ENCODE measurements around the gene MYLK2. TPM values are rescaled to one million over a fixed set of nuclear protein-coding genes. Genes with fewer than 3 reads are reported as not detected.

MYLK2 gene
- polyA plus RNA-seq, 1 donor from 2014 or later, result 0.22 TPM

DNA sequence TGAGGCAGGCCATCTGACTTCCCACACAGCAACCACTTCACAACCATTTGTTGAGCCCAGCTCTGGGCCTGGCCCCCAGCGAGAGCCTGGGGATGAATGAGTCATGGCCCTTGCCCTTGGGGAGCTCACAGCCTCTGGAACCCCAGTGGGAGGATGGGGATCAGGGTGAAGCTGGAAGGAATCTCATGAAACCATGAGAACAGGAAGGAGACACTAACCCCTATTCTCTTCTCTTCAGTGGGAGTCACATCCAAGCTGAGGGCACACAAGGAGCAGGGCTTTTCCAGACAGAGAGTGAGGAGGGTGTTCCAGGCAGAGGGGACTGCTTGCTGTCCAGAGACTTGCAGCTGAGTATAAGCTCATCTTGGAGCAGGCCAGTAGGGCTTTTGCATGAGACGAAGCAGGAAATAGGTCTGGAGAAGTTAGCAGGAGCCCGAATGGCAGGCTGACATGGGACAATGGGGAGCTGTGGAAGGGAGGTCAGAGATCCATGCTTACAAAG is 18.8 kb downstream of the MYLK2 start:
- Histone ChIP-seq H2AFZ (ENCODE audit: low read depth, low read length) (no peak overlapping the region), H3K79me2 (replicated peaks; ENCODE audit: insufficient read depth, low read length) (no peaks in the 10 kb centered on the region), H3K36me3 (ENCODE audit: insufficient read depth, low read length) (no peaks in the 10 kb centered on the region), H3K9ac (ENCODE audit: low read length) (no peak overlapping the region), H3K4me2 (ENCODE audit: low read length) (no peak overlapping the region), H3F3A (ENCODE audit: insufficient read depth, low read length, poor library complexity, severe bottlenecking) (no peaks in the 10 kb centered on the region), H3K9me2 (ENCODE audit: insufficient read depth, low read length) (no peaks in the 10 kb centered on the region), H3K4me3 (ENCODE audit: low read length) (no peak overlapping the region), H3K27me3 (ENCODE audit: insufficient read depth, low read depth, low read length) (no peaks in the 10 kb centered on the region), H4K20me1 (ENCODE audit: insufficient read depth) (no peaks in the 10 kb centered on the region), H3K9me3 (ENCODE audit: low read length) (no peaks in the 10 kb centered on the region), H3K27ac (ENCODE audit: low read length) (no peak overlapping the region)
- TF ChIP-seq SMC3 (conservative IDR thresholded peaks at IDR 0.05; ENCODE audit: poor library complexity) (no peak), MXI1 (conservative IDR thresholded peaks at IDR 0.05; ENCODE audit: poor library complexity, severe bottlenecking) (no peak), TAF1 (IDR thresholded peaks at IDR 0.05; ENCODE audit: low read depth) (no peak), RAD21 (conservative IDR thresholded peaks at IDR 0.05) (no peak), EZH2 (IDR thresholded peaks at IDR 0.05; ENCODE audit: borderline replicate concordance, insufficient read depth, low read length, poor library complexity, severe bottlenecking) (no peak), EP300 (conservative IDR thresholded peaks at IDR 0.05; ENCODE audit: poor library complexity, severe bottlenecking) (no peak), POLR2AphosphoS5 (IDR thresholded peaks at IDR 0.05) (no peak)
- TF ChIP-seq, protein P1, sequence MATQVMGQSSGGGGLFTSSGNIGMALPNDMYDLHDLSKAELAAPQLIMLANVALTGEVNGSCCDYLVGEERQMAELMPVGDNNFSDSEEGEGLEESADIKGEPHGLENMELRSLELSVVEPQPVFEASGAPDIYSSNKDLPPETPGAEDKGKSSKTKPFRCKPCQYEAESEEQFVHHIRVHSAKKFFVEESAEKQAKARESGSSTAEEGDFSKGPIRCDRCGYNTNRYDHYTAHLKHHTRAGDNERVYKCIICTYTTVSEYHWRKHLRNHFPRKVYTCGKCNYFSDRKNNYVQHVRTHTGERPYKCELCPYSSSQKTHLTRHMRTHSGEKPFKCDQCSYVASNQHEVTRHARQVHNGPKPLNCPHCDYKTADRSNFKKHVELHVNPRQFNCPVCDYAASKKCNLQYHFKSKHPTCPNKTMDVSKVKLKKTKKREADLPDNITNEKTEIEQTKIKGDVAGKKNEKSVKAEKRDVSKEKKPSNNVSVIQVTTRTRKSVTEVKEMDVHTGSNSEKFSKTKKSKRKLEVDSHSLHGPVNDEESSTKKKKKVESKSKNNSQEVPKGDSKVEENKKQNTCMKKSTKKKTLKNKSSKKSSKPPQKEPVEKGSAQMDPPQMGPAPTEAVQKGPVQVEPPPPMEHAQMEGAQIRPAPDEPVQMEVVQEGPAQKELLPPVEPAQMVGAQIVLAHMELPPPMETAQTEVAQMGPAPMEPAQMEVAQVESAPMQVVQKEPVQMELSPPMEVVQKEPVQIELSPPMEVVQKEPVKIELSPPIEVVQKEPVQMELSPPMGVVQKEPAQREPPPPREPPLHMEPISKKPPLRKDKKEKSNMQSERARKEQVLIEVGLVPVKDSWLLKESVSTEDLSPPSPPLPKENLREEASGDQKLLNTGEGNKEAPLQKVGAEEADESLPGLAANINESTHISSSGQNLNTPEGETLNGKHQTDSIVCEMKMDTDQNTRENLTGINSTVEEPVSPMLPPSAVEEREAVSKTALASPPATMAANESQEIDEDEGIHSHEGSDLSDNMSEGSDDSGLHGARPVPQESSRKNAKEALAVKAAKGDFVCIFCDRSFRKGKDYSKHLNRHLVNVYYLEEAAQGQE (IDR thresholded peaks at IDR 0.05; ENCODE audit: borderline replicate concordance), result no peak
- TF ChIP-seq, protein P2, sequence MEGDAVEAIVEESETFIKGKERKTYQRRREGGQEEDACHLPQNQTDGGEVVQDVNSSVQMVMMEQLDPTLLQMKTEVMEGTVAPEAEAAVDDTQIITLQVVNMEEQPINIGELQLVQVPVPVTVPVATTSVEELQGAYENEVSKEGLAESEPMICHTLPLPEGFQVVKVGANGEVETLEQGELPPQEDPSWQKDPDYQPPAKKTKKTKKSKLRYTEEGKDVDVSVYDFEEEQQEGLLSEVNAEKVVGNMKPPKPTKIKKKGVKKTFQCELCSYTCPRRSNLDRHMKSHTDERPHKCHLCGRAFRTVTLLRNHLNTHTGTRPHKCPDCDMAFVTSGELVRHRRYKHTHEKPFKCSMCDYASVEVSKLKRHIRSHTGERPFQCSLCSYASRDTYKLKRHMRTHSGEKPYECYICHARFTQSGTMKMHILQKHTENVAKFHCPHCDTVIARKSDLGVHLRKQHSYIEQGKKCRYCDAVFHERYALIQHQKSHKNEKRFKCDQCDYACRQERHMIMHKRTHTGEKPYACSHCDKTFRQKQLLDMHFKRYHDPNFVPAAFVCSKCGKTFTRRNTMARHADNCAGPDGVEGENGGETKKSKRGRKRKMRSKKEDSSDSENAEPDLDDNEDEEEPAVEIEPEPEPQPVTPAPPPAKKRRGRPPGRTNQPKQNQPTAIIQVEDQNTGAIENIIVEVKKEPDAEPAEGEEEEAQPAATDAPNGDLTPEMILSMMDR (IDR thresholded peaks at IDR 0.05; ENCODE audit: poor library complexity, severe bottlenecking), result no peak

DNA sequence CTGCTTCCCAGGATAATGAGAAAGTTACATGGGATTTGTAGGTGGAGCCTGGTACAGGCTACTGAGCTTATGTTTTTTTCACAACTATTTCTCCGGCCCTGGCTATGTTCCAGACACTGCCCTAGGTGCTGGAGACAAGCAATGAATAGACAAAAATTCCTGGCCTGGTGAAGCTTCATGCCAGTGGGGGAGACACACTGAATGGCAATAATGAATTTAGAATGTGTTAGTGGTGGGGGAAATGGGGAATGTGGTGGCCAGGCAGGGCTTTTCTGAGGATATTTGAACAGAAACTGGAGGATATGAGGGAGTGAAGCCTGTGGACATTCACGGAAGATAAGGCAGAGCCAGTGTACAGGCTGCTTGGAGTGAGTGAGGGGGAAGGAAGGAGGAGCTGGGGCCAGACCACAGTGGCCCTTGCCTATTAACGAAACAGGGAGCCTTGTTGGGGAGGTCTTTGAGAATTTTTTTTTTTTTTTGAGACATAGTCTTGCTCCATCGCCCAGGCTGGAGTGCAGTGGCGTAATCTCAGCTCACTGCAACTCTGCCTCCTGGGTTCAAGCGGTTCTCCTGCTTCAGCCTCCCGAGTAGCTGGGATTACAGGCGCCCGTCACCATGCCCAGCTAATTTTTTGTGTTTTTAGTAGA is 19.6 kb downstream of the MYLK2 start:
- H3K9me3 ChIP-seq (ENCODE audit: low read length), result no peaks in the 10 kb centered on the region
- H4K20me1 ChIP-seq (ENCODE audit: insufficient read depth), result no peaks in the 10 kb centered on the region
- H3F3A ChIP-seq (ENCODE audit: insufficient read depth, low read length, poor library complexity, severe bottlenecking), result no peaks in the 10 kb centered on the region
- no peaks in the 10 kb centered on the region for H3K9me2 ChIP-seq (ENCODE audit: insufficient read depth, low read length)
- no peaks in the 10 kb centered on the region for H3K79me2 ChIP-seq (replicated peaks; ENCODE audit: insufficient read depth, low read length)
- no peaks in the 10 kb centered on the region for H3K36me3 ChIP-seq (ENCODE audit: insufficient read depth, low read length)
- H3K27me3 ChIP-seq (ENCODE audit: insufficient read depth, low read depth, low read length), result no peaks in the 10 kb centered on the region
- no peak overlapping the region for H3K4me2 ChIP-seq (ENCODE audit: low read length)
- TF ChIP-seq, protein P2 (IDR thresholded peaks at IDR 0.05; ENCODE audit: poor library complexity, severe bottlenecking), result no peak
- TF ChIP-seq SMC3 (conservative IDR thresholded peaks at IDR 0.05; ENCODE audit: poor library complexity) (no peak), RAD21 (conservative IDR thresholded peaks at IDR 0.05) (no peak), POLR2AphosphoS5 (IDR thresholded peaks at IDR 0.05) (no peak), EP300 (conservative IDR thresholded peaks at IDR 0.05; ENCODE audit: poor library complexity, severe bottlenecking) (no peak), EZH2 (IDR thresholded peaks at IDR 0.05; ENCODE audit: borderline replicate concordance, insufficient read depth, low read length, poor library complexity, severe bottlenecking) (no peak), MXI1 (conservative IDR thresholded peaks at IDR 0.05; ENCODE audit: poor library complexity, severe bottlenecking) (no peak), TAF1 (IDR thresholded peaks at IDR 0.05; ENCODE audit: low read depth) (no peak)
- TF ChIP-seq, protein P1 (IDR thresholded peaks at IDR 0.05; ENCODE audit: borderline replicate concordance), result no peak
- no peak overlapping the region for H3K27ac ChIP-seq (ENCODE audit: low read length)
- H2AFZ ChIP-seq (ENCODE audit: low read depth, low read length), result no peak overlapping the region
- H3K4me3 ChIP-seq (ENCODE audit: low read length), result no peak overlapping the region
- no peak overlapping the region for H3K9ac ChIP-seq (ENCODE audit: low read length)

All from neural cell (in vitro differentiated cells).